H9 (cell line): ENCODE results near the gene ADAMTS5. TPM values are rescaled to one million over a fixed set of nuclear protein-coding genes. Genes with fewer than 3 reads are reported as not detected.
A peak's percentile ranks its signal among the peaks of the same experiment; 100 is the strongest.

ENCODE experiments used
- DNase-seq: peaks from one replicate; pipeline ENCODE4 v3.0.0-alpha.2; 2017
- H2AFZ ChIP-seq: one replicate; pipeline ENCODE4 v1.6.1; 2013; ENCODE audit warnings: mild to moderate bottlenecking, low read length, control low read depth, moderate library complexity
- H2AK5ac ChIP-seq: 2 replicates; pipeline ENCODE4 v1.6.1; 2013; ENCODE audit warnings: low read length, control low read depth, mixed read lengths; ENCODE audit not compliant: insufficient read length
- H2BK120ac ChIP-seq: one replicate; pipeline ENCODE4 v1.6.1; 2013; ENCODE audit warnings: low read depth, mild to moderate bottlenecking, low read length, control low read depth, inconsistent platforms; ENCODE audit not compliant: poor library complexity, severe bottlenecking
- H2BK12ac ChIP-seq: 2 replicates; pipeline ENCODE4 v1.6.1; 2013; ENCODE audit warnings: low read length, control low read depth, mixed read lengths, low read depth; ENCODE audit not compliant: insufficient read length
- H2BK15ac ChIP-seq: 2 replicates; pipeline ENCODE4 v1.6.1; 2013; ENCODE audit warnings: low read depth, low read length, control low read depth
- H2BK20ac ChIP-seq: one replicate; pipeline ENCODE4 v1.6.1; 2013; ENCODE audit warnings: low read depth, mild to moderate bottlenecking, low read length, control low read depth, inconsistent platforms; ENCODE audit not compliant: poor library complexity, severe bottlenecking
- H2BK5ac ChIP-seq: 2 replicates; pipeline ENCODE4 v1.6.1; 2013; ENCODE audit warnings: low read length, control low read depth, mixed read lengths; ENCODE audit not compliant: insufficient read length
- H3K14ac ChIP-seq: 2 replicates; pipeline ENCODE4 v1.6.1; 2013; ENCODE audit warnings: low read length, control low read depth; ENCODE audit not compliant: insufficient read depth
- H3K18ac ChIP-seq: 2 replicates; pipeline ENCODE4 v1.6.1; 2013; ENCODE audit warnings: low read depth, mild to moderate bottlenecking, mixed read lengths, low read length, control low read depth; ENCODE audit not compliant: insufficient read length
- H3K23ac ChIP-seq: 2 replicates; pipeline ENCODE4 v1.6.1; 2013; ENCODE audit warnings: low read length, control low read depth, mixed read lengths, low read depth; ENCODE audit not compliant: insufficient read length
- H3K23me2 ChIP-seq: 2 replicates; pipeline ENCODE4 v1.6.1; 2013; ENCODE audit warnings: low read depth, mild to moderate bottlenecking, mixed read lengths, low read length, control low read depth; ENCODE audit not compliant: insufficient read length, poor library complexity, severe bottlenecking
- H3K27ac ChIP-seq: 2 replicates; pipeline ENCODE4 v1.5.1; 2013; ENCODE audit warnings: low read length, control low read depth, mixed read lengths, low read depth; ENCODE audit not compliant: insufficient read length
- H3K27me3 ChIP-seq: 2 replicates; pipeline ENCODE4 v1.6.1; 2013; ENCODE audit warnings: low read length, control low read depth, inconsistent platforms; ENCODE audit not compliant: insufficient read depth
- H3K4ac ChIP-seq: 2 replicates; pipeline ENCODE4 v1.6.1; 2013; ENCODE audit warnings: low read depth, mild to moderate bottlenecking, control low read depth, inconsistent platforms, low read length, moderate library complexity
- H3K4me1 ChIP-seq: 2 replicates; pipeline ENCODE4 v1.6.1; 2013; ENCODE audit warnings: low read length, control low read depth, inconsistent platforms; ENCODE audit not compliant: insufficient read depth
- H3K4me2 ChIP-seq: 2 replicates; pipeline ENCODE4 v1.6.1; 2013; ENCODE audit warnings: low read length, control low read depth, mixed read lengths; ENCODE audit not compliant: insufficient read length, insufficient read depth
- H3K56ac ChIP-seq: 2 replicates; pipeline ENCODE4 v1.6.1; 2013; ENCODE audit warnings: low read depth, mild to moderate bottlenecking, mixed read lengths, low read length, control low read depth; ENCODE audit not compliant: insufficient read length
- H3K79me1 ChIP-seq: 2 replicates; pipeline ENCODE4 v1.6.1; 2013; ENCODE audit warnings: low read depth, mild to moderate bottlenecking, moderate library complexity, low read length, control low read depth, inconsistent platforms; ENCODE audit not compliant: insufficient read depth, poor library complexity, severe bottlenecking
- H3K79me2 ChIP-seq: 2 replicates; pipeline ENCODE4 v1.6.1; 2013; ENCODE audit warnings: low read length, control low read depth, inconsistent platforms; ENCODE audit not compliant: insufficient read depth
- H3K9ac ChIP-seq: 2 replicates; pipeline ENCODE4 v1.6.1; 2013; ENCODE audit warnings: low read length, control low read depth, mixed read lengths; ENCODE audit not compliant: insufficient read length; ENCODE audit errors: extremely low read depth
- H3K9me3 ChIP-seq: one replicate; pipeline ENCODE4 v1.6.1; 2013; ENCODE audit warnings: low read depth, low read length, inconsistent platforms; ENCODE audit not compliant: control insufficient read depth
- H3T11ph ChIP-seq: one replicate; pipeline ENCODE4 v1.6.1; 2013; ENCODE audit warnings: mild to moderate bottlenecking, low read length, control low read depth, inconsistent platforms
- H4K20me1 ChIP-seq: one replicate; pipeline ENCODE4 v1.6.1; 2013; ENCODE audit not compliant: control insufficient read depth, insufficient read length, insufficient read depth
- H4K5ac ChIP-seq: 2 replicates; pipeline ENCODE4 v1.6.1; 2013; ENCODE audit warnings: low read depth, mild to moderate bottlenecking, mixed read lengths, low read length, control low read depth; ENCODE audit not compliant: insufficient read length
- H4K8ac ChIP-seq: replicated peaks from 2 replicates; pipeline ENCODE4 v1.6.1; 2013; ENCODE audit warnings: low read length, control low read depth, mixed read lengths, low read depth; ENCODE audit not compliant: insufficient read length
- H4K91ac ChIP-seq: 2 replicates; pipeline ENCODE4 v1.6.1; 2013; ENCODE audit warnings: low read depth, mild to moderate bottlenecking, moderate library complexity, mixed read lengths, low read length, control low read depth; ENCODE audit not compliant: insufficient read length
- H3K27ac Mint-ChIP-seq, 3 experiments: 2 replicates in 2 of 3; 3 replicates in 1 of 3; pipeline ENCODE4 v1.8.0; 2020 to 2021; ENCODE audit warnings: mixed read lengths in 3 of 3, mild to moderate bottlenecking in 1 of 3, moderate library complexity in 1 of 3
- H3K27me3 Mint-ChIP-seq: 2 replicates; pipeline ENCODE4 v1.8.0; 2021; ENCODE audit warnings: low read depth, mild to moderate bottlenecking, moderate library complexity, mixed read lengths
- H3K36me3 Mint-ChIP-seq, 3 experiments: 2 replicates in 2 of 3; 3 replicates in 1 of 3; pipeline ENCODE4 v1.8.0; 2020 to 2021; ENCODE audit warnings: low read depth in 3 of 3, mixed read lengths in 3 of 3; ENCODE audit not compliant: insufficient read depth in 1 of 3
- H3K4me1 Mint-ChIP-seq, 2 experiments: 2 replicates each; pipeline ENCODE4 v1.8.0; 2020; ENCODE audit warnings: mixed read lengths in 2 of 2
- H3K4me3 Mint-ChIP-seq, 2 experiments: 2 replicates in 1 of 2; 3 replicates in 1 of 2; pipeline ENCODE4 v1.8.0; 2020 to 2021; ENCODE audit warnings: mild to moderate bottlenecking in 2 of 2, mixed read lengths in 2 of 2, moderate library complexity in 1 of 2
- H3K9me3 Mint-ChIP-seq, 2 experiments: 2 replicates in 1 of 2; 3 replicates in 1 of 2; pipeline ENCODE4 v1.8.0; 2020; ENCODE audit warnings: mild to moderate bottlenecking in 2 of 2, mixed read lengths in 2 of 2, moderate library complexity in 1 of 2
- WGBS: extraction: QIAGEN DNeasy Blood & Tissue Kit; methylation state at CpG from one replicate; pipeline ENCODE4 v1.1.7; 2013; ENCODE audit warnings: missing lambda C conversion rate, low lambda C conversion rate, mixed read lengths; ENCODE audit not compliant: insufficient read length; ENCODE audit errors: extremely low coverage; 5-methylcytosine and 5-hydroxymethylcytosine counted together
- total RNA-seq: library from RNA; stranded (reverse); gene quantifications from 2 replicates; pipeline ENCODE4 v1.2.1, GENCODE V29; 2021
- TF ChIP-seq, protein P1 (sequence below): fragments of 200-600 bp; sonication (generic); conservative IDR thresholded peaks from 3 replicates; pipeline ENCODE4 v1.8.0; 2021; ENCODE audit warnings: antibody characterized with exemption, mild to moderate bottlenecking

ADAMTS5 gene
- total RNA-seq, 1 experiment from 2014 or later, result 0.90 TPM

DNA sequence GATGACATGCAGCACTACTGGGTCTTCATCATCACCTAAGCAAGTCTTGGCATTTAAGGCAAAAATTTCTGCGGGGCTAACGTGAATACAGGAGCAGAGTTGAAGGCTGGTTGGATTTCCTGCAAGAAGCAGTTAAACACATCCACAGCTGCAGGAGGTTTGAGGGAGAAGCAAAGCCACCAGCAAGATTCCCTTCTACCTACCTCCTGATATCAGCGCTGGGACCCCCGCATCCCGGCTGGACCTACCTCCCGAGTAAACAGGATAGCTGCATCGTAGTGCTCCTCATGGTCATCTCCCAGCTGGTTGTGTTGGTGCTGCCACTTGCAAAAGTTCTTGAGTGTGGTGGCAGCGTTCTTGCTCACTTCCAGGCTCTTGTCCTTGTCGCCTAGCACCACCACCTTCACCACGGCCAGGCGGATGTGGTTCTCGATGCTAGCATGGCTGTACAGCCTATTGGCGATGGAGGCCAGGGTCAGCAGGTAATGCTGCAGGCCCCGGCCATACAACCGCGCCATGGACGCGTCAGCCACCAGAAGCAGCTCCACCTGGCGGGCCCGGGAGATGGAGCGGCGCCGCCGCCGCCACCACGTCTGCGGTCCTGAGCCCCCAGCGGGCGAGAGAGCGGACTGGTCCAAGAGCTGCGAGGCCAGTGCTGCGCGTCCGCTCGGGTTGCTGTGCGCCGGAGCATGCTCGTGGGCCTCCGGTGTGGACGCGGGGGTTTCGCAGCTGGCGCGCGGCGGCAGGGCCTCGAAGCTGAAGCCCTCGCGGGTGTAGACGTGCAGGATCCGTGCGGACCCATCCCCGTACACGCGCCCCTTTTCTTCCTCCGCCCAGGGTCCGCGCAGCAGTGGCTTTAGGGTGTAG lies 1.6 kb downstream of the ADAMTS5 start:
- Histone ChIP-seq H2BK15ac (no peak overlapping the region), H4K5ac (no peak overlapping the region), H4K20me1 (no peaks in the 10 kb centered on the region), H2AFZ (no peak overlapping the region), H3K79me2 (no peaks in the 10 kb centered on the region), H2BK120ac (no peak overlapping the region), H3K56ac (no peak overlapping the region), H3K27ac (no peak overlapping the region), H3K18ac (no peak overlapping the region), H4K91ac (no peak overlapping the region), H2BK5ac (no peak overlapping the region), H2AK5ac (no peak overlapping the region), H4K8ac (no peak overlapping the region), H3K9ac (no peak overlapping the region), H3K4me2 (peak overlapping the region; percentile 67), H3K23me2 (peaks cover 23% of the 10 kb centered on the region), H3K27me3 (peaks cover 7% of the 10 kb centered on the region; the same call in 1 of the 2 replicates), H3K9me3 (no peaks in the 10 kb centered on the region), H3K4ac (no peak overlapping the region), H2BK12ac (no peak overlapping the region), H3K23ac (no peak overlapping the region), H3K79me1 (no peaks in the 10 kb centered on the region), H3K4me1 (peaks cover 4% of the 10 kb centered on the region; the same call in 1 of the 2 replicates), H3K14ac (no peak overlapping the region), H3T11ph (no peak overlapping the region), H2BK20ac (no peak overlapping the region)
- peak; percentile 89 for DNase-seq
- Mint-ChIP-seq H3K27me3 (peaks cover 56% of the 10 kb centered on the region), H3K9me3 (no peaks in the 10 kb centered on the region), H3K36me3 (peaks cover 0 to 1% (median 0%) of the 10 kb centered on the region in 3 experiments; a peak in 2 of 7 replicates), H3K4me3 (peak overlapping the region; percentile 76 to 83), H3K27ac (no peak overlapping the region), H3K4me1 (peaks cover 28 to 31% of the 10 kb centered on the region in 2 experiments)
- no CpG with 5 or more reads among the region's 58 CpGs for WGBS
- TF ChIP-seq, protein P1, sequence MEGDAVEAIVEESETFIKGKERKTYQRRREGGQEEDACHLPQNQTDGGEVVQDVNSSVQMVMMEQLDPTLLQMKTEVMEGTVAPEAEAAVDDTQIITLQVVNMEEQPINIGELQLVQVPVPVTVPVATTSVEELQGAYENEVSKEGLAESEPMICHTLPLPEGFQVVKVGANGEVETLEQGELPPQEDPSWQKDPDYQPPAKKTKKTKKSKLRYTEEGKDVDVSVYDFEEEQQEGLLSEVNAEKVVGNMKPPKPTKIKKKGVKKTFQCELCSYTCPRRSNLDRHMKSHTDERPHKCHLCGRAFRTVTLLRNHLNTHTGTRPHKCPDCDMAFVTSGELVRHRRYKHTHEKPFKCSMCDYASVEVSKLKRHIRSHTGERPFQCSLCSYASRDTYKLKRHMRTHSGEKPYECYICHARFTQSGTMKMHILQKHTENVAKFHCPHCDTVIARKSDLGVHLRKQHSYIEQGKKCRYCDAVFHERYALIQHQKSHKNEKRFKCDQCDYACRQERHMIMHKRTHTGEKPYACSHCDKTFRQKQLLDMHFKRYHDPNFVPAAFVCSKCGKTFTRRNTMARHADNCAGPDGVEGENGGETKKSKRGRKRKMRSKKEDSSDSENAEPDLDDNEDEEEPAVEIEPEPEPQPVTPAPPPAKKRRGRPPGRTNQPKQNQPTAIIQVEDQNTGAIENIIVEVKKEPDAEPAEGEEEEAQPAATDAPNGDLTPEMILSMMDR, result peak; percentile 70
